Stimulated activated CD4-positive, alpha-beta T cell treated with anti-CD3 and anti-CD28 coated beads, Interleukin-4, amount 100 ng/mL, for 48 hours (primary cell): ENCODE measurements around the gene LRRC38.
"Not testable (repeated sequence)": the region's sequence is repeated elsewhere in the genome, so short reads cannot be mapped to it uniquely, and the experiment has no call there.

Experiments used
- DNase-seq, 2 donors: peaks; one replicate each; pipeline ENCODE4 v3.0.0-alpha.2; 2020; ENCODE audit warnings: low read depth in 2 of 2

LRRC38 gene, protein sequence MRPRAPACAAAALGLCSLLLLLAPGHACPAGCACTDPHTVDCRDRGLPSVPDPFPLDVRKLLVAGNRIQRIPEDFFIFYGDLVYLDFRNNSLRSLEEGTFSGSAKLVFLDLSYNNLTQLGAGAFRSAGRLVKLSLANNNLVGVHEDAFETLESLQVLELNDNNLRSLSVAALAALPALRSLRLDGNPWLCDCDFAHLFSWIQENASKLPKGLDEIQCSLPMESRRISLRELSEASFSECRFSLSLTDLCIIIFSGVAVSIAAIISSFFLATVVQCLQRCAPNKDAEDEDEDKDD

GRCh38 chr1:13513895-13514546 lies at the start of gene LRRC38:
Gene LRRC38, minus strand, starts transcription at chr1:13514003. Its CDS starts 410 bp downstream, at chr1:13513593.
- no peak for DNase-seq

- DNase-seq = not testable (repeated sequence)
Measured at GRCh38 chr1:13562981-13563380, 49.2 kb upstream of the LRRC38 start.

- no peak for DNase-seq
Measured at GRCh38 chr1:13560541-13560940, 46.7 kb upstream of the LRRC38 start.

DNA sequence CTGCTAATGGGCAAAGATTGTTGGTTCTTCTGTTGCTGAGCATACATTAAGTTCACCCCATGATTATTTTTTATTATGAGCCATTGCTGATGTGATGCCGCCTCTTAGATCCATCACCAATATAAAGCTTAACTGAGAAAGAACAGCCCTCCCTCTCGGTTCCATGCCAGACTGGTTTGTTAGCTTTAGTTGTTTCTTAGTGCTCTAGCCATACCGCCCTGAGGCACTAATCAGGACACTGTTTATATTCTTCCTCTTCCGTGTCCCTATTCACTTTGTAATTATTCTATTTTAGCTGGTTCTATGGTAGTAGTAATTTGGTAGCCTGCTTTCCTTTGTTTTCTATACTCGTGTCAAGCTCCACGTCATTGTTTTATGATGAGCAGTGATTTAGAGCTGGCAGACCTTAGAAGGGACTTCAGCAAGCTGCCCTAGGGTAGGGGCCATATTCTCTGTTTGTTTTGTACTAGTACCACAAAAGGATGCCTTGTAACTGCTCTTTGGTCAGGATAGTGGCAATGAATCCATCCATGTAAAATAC lies 42.5 kb upstream of the LRRC38 start:
- no peak for DNase-seq

GRCh38 chr1:13554798-13555197 lies 41.0 kb upstream of the LRRC38 start:
- DNase-seq = no peak

DNA sequence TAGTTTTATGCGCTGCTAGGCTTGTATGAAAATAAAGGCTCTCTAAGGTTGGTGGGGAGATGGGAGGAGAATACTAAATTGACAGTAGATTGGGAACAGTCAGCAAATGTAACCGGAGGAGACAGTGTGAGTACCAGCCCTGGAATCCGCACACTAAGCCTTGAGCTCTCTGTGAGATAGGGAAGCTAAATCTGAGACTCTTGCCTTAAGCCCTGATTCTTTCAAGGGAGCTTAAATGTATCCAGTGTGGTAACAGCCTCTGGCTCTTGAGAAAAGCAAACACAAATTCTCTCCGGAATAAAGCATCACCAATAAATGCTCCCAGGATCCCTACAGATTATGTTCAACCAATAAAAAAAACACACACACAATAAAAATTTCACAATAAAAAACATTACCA lies 36.9 kb upstream of the LRRC38 start:
- DNase-seq = no peak

DNA sequence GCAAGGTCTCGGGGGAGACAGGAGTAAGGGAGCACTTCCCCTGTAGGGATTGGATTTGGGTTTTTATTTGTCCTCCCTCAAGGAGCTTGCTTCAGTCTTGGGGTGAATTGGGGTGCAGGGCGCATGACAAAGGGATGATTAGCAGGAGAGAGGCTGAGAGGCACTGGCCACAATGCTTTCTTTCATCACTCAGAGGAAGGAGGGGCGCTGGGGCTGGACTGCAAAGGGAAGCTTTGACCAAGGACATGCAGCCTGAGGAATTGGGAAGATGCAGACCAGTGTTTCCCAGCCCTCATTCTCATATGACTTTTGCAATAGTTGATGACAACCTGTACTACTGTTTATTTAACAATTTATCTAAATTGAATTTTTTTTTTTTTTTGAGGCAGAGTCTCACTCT lies 35.7 kb upstream of the LRRC38 start:
- DNase-seq = no peak

DNA sequence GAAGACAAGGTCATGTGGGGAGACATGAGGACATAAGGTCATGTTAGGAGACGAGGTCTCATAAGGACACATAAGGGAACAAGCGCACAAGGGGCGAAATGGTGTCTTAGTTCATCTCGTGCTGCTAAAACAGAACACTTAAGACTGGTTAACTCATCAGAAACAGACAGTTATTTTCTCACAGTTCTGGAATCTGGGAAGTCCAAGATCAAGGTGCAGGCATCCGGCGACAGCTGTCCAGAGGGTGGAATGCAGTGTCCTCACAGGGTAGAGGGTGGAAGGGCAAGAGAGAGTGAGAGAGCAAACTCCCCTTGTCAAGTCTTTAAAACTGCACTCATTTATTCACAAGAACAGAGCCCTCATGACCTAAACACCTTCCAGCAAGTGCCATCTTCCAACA lies 35.2 kb upstream of the LRRC38 start:
- DNase-seq = no peak

GRCh38 chr1:13548281-13548680 lies 34.5 kb upstream of the LRRC38 start:
- DNase-seq = no peak

DNA sequence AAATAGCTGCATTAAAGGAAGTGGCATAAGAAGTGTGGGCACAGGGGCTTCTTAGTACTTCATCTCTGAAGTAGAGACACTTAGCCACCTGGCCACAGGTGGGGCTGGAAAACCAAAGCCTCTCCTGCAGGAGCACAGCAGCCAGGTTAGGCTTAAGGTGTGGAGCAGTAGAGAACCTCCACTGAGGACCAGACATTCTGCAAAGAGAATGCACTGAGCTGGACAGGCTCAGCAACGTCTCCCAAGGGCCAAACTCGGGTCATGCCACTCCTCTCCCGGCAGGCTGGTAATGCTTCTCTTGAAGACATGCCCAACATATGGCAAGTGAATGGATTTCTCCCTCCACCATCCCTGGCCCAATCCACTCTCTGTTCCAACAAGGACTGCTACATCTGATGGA lies 33.0 kb upstream of the LRRC38 start:
- no peak for DNase-seq

- no peak for DNase-seq
Measured at GRCh38 chr1:13544221-13544556, 30.4 kb upstream of the LRRC38 start.

DNA sequence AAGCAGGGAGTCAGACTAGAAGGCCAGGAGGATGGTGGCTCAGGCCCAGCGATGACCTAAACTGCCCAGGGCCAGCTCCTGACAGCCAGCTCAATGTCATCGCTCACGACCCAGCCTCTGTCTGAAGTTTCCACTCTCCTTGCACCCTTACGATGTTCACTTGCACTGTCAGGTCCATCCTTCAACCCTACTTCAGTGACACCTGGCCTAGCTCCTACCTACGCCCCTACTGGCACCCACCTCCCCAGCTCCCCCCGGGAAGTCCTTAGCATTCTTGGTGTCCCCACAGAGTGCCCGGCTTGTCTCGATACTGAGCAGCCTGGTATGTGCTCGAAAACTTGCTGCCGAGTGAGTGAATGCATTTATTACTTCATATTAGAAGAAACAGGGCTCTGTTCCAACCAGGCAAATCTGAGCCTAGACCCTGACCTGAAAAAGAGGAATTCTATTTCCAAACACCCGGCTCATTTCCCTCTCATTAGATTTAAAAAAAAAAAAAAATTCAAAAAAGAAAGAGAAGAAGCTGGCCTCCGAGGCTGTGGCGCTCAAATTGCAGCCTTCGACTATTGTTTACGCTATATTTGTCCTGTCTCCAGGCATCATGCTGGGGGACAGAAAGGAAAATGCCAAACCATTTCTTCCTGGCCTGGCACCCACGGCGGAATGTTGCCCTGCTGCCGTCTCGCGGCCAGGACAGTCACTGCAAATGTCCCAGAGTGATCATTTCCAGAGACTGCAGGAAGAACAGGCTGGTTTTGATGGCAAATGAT lies 29.8 kb upstream of the LRRC38 start:
- no peak for DNase-seq

- no peak for DNase-seq
Measured at GRCh38 chr1:13541435-13542215, 27.8 kb upstream of the LRRC38 start.

DNA sequence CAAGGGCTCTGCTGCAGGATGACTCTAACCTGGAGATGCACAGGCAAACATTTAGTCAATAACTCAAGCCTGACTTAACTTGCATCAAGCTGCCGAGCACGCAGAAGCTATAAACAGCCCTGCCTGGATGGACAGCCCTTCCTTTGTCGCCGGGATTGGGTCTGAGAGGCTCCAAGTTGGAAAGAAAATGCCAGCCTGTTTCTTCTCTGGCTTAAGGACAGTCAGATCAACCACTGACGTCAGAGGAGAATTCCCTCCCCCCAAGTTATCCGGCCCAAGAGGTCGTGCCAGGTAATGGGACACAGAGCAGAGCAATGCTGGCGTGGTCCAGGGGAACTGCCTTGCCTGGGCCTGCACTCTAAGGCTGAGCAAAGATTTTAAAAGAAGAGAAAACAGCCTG lies 27.1 kb upstream of the LRRC38 start:
- DNase-seq = no peak

- DNase-seq = no peak
Measured at GRCh38 chr1:13539683-13540082, 25.9 kb upstream of the LRRC38 start.

GRCh38 chr1:13538832-13539231 lies 25.0 kb upstream of the LRRC38 start:
- DNase-seq = no peak

DNA sequence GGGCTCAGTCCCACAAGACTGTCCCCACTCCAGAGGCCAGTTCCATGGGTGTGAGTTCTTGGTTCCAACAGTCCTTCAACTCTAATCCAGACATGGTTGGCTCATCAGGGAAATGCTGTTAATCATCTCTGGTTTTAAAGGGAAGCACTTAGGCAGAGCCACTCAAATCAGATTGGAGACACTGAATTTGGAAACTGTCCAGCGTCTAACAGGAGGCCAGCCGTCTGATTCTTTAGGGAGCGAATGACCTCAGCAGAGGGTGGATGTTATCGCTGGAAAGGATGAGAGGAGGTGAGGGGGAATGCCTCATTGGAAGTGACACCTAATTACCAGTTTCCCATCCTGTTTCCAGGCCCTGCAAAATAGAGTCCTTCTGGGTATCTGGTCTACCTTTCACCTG lies 22.8 kb upstream of the LRRC38 start:
- no peak for DNase-seq

GRCh38 chr1:13535227-13535626 lies 21.4 kb upstream of the LRRC38 start:
- DNase-seq = no peak

GRCh38 chr1:13528320-13528719 lies 14.5 kb upstream of the LRRC38 start:
- no peak for DNase-seq

DNA sequence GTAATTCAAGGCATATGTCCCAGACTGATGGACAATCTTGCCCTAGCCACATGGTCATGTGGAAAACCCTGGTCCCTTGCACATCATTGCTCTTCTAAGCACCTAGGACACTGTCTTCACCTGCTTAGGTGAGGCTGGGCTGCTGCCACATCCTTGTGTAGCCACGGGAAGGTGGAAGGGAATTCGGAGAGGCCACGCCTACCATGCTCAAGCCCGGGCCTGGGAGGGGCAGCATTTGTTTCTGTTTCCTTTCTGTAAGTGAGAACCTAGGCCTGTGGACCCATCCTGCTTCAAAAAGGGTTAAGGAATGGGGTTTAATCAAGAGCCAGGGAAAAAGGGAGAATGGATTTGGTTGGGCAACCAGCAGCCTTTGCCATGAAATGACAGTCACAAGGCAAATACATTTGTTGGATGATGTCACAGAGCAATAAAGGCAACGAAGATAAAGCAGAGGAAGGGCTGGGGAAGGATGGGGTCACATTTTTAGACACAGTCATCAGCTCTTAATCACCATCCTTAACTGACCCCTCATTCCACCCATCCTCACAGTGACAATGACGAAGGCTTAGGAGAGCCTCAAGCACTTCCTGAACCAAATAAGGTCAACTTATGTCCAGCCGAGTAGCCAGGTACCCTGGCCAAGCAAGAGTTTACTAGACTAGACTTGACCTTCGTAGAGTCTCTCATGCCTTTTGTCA lies 10.1 kb upstream of the LRRC38 start:
- no peak for DNase-seq

- no peak for DNase-seq
Measured at GRCh38 chr1:13520985-13521384, 7.2 kb upstream of the LRRC38 start.
